Heart left ventricle (tissue), 13 donors: ENCODE data around the gene DOCK8.

Source experiments
- CTCF ChIP-seq, 12 donors: fragments of 200-600 bp; sonication (generic) in 4 of 12; IDR thresholded peaks; one replicate each; pipeline versions ENCODE4 v1.5.0 to v1.8.0; 2018 to 2022; ENCODE audit warnings: antibody characterized with exemption in 12 of 12, mild to moderate bottlenecking in 5 of 12
- POLR2A ChIP-seq, 2 donors: fragments of 450-650 bp; IDR thresholded peaks; one replicate each; pipeline ENCODE4 v1.6.1; 2017; ENCODE audit warnings: antibody characterized with exemption in 2 of 2, mild to moderate bottlenecking in 2 of 2, moderate library complexity in 2 of 2
- donor health status: ischemic (EF 13 %, LVEDD 7.1; RV severe dilation, severe dysfunction).
- donor health status: DM: no; HTN: yes; CAD: no.
- donor health status: DM: no; HTN: no; CAD: no.
- donor health status: ischemic (EF 25% LVEDD 6.9; RV normal size, moderate dysfunction).
- donor health status: ischemic (EF 25% LVEDD 5.7; RV mildly dilated, moderate dysfunction).
- donor health status: ischemic (EF 35%, LVEDD 5.7; RV mildly dilated, moderate dysfunction).
- donor health status: nonischemic (EF 11% LVEDD 7.7; RV severe dilation, severe dysfunction).
- donor health status: DM: yes; HTN: yes; CAD: no.
- donor health status: PGD.
- donor health status: ischemic (EF 29% LVEDD 5.4; RV normal size, mild dysfunction).
- donor health status: nonischemic (EF 23%, LVEDD 6.1; RV moderate dilation, normal function).

- TF ChIP-seq POLR2A (IDR thresholded peaks at IDR 0.05) (no peak), CTCF (IDR thresholded peaks at IDR 0.05) (no peak)
Observed at GRCh38 chr9:335373-335772, 120.7 kb downstream of the DOCK8 start.
